Measurements from ENCODE around the gene CAPN15.

DNA sequence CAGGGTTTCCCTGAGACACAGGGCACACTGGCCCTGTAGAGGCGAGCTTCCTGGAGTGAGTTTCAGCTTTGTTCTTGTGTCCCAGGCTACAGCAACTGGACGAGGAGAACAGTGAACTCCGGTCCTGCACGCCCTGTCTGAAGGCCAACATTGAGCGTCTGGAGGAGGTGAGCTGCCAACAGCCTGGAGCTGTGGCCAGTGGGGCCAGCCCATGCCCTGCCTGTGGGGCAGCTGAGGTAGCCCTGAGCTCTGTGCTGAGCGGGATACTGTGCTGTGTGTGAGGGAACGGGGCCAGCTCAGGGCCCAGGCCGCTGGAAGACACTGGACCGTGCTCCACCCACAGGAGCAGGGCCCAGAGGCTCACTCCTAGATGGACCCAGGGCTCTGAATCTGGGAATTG lies 8.7 kb upstream of the CAPN15 start:
- TF ChIP-seq POLR2A (IDR thresholded peaks at IDR 0.05): no peak
- TF ChIP-seq, protein P1, sequence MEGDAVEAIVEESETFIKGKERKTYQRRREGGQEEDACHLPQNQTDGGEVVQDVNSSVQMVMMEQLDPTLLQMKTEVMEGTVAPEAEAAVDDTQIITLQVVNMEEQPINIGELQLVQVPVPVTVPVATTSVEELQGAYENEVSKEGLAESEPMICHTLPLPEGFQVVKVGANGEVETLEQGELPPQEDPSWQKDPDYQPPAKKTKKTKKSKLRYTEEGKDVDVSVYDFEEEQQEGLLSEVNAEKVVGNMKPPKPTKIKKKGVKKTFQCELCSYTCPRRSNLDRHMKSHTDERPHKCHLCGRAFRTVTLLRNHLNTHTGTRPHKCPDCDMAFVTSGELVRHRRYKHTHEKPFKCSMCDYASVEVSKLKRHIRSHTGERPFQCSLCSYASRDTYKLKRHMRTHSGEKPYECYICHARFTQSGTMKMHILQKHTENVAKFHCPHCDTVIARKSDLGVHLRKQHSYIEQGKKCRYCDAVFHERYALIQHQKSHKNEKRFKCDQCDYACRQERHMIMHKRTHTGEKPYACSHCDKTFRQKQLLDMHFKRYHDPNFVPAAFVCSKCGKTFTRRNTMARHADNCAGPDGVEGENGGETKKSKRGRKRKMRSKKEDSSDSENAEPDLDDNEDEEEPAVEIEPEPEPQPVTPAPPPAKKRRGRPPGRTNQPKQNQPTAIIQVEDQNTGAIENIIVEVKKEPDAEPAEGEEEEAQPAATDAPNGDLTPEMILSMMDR (IDR thresholded peaks at IDR 0.05): no peak

Data from suprapubic skin (tissue), 3 donors.